Smooth muscle cell of the umbilical artery (primary cell): ENCODE results near the gene RPS6KA2. TPM values are rescaled to one million over a fixed set of nuclear protein-coding genes. Genes with fewer than 3 reads are reported as not detected.

ENCODE experiments used
- total RNA-seq: library from RNA; depleted of rRNA; stranded (reverse); fragments of >200 nt; gene quantifications from 2 replicates; pipeline ENCODE4 v1.2.3, GENCODE V29; 2014

RPS6KA2 gene
- 55.8 and 69.4 TPM in 2 replicates for total RNA-seq

GRCh38 chr6:166627033-166627874 is at the start of gene RPS6KA2:
Gene RPS6KA2 (minus strand): TSS chr6:166627251. CDS start chr6:166627019, 232 bp downstream.

GRCh38 chr6:166586424-166587156 is 40.5 kb downstream of the RPS6KA2 start, which contains the start of gene RAMACL:
Gene RAMACL (minus strand): TSS chr6:166586678. CDS start chr6:166586477, 201 bp downstream.

GRCh38 chr6:166382933-166383801 is 243.9 kb downstream of the RPS6KA2 start, which contains the start of gene MPC1:
Gene MPC1 (minus strand): TSS chr6:166382940. CDS start chr6:166382876, 64 bp downstream.

Other genes starting within 250 kb of the RPS6KA2 start
- gene MPC1, start 244.3 kb downstream of the RPS6KA2 start, total RNA-seq = 18.3 and 24.6 TPM in 2 replicates
- 0.74 and 2.1 TPM in 2 replicates for gene RAMACL, start 40.6 kb downstream of the RPS6KA2 start, total RNA-seq